Activated CD8-positive, alpha-beta T cell treated with anti-CD3 and anti-CD28 coated beads, Interleukin-2, amount 10 ng/mL, durations not matched to agents 7 days and 5 days (primary cell): Measurements from ENCODE around the gene MYL9. TPM values are rescaled to one million over a fixed set of nuclear protein-coding genes. Genes with fewer than 3 reads are reported as not detected.
A peak's percentile ranks its signal among the peaks of the same experiment; 100 is the strongest.

Experiments used
- ATAC-seq: fragments of 150-1000 bp; cut with Tn5 transposase; one replicate; pipeline ENCODE4 v1.10.0; 2021; ENCODE audit warnings: moderate library complexity
- CTCF ChIA-PET: fragments of 350-600 bp; sonication (Branson Sonifier 250); formaldehyde crosslinking; loops from one replicate; lab custom pipeline; 2021; ENCODE audit warnings: antibody characterized with exemption; lab: Charles Lee
- POLR2A ChIA-PET: fragments of 350-600 bp; sonication (Branson Sonifier 250); formaldehyde crosslinking; loops from one replicate; lab custom pipeline; 2021; ENCODE audit warnings: antibody characterized with exemption; lab: Charles Lee
- DNase-seq: peaks from one replicate; pipeline ENCODE4 v3.0.0-alpha.2; 2020
- H3K27ac Mint-ChIP-seq: one replicate; pipeline ENCODE4 v1.8.0; 2021; ENCODE audit warnings: mild to moderate bottlenecking, mixed read lengths
- H3K27me3 Mint-ChIP-seq: one replicate; pipeline ENCODE4 v1.8.0; 2021; ENCODE audit warnings: low read depth, mixed read lengths
- H3K36me3 Mint-ChIP-seq: one replicate; pipeline ENCODE4 v1.8.0; 2021; ENCODE audit warnings: low read depth, mixed read lengths
- H3K4me1 Mint-ChIP-seq: one replicate; pipeline ENCODE4 v1.8.0; 2021; ENCODE audit warnings: low read depth, mixed read lengths
- H3K4me3 Mint-ChIP-seq: one replicate; pipeline ENCODE4 v1.8.0; 2021; ENCODE audit warnings: mild to moderate bottlenecking, mixed read lengths
- H3K9me3 Mint-ChIP-seq: one replicate; pipeline ENCODE4 v1.8.0; 2022; ENCODE audit warnings: mixed read lengths; ENCODE audit not compliant: insufficient read depth
- total RNA-seq, 2 experiments: library from RNA; stranded (reverse); gene quantifications; one replicate each; pipeline ENCODE4 v1.2.3, GENCODE V29; 2021

The MYL9 gene
- under 1 TPM; 0.18 to 0.31 TPM for total RNA-seq

DNA sequence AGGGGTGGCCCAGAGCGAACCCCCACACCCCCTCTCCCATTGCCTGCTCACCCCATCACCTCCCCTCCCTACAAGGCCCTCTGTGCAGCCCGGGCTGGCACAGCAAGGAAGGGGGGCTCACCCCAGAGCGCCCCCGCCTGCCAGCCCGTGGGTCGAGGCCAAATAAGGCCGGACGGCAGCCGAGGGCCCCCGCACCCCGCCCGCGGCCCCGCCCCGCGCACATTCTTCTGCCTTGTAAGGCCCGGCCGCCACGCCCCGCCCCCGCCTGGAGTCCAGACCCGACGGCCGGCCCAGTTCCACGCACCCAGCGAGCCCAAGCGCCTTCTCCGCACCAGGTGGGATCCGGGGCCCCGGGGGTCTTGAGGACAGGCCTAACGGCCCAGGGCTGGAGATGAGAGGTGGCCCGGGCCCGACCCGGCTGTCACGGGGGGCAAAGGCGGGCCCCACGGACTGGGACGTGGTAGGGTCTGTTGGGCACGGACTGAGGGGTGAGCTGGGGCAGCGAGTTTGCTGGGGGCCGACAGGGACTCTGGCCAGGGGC is at the start of gene MYL9:
Gene MYL9 (plus strand): TSS at position 293 of the 541 bp plus-strand sequence. CDS start 3,366 bp downstream, outside the sequence.
- DNase-seq (no peak), ATAC-seq (peak; percentile 50)
- Mint-ChIP-seq H3K4me1 (peaks cover 4% of the 10 kb centered on the region), H3K4me3 (no peak within 1 kb of the TSS), H3K9me3 (no peaks in the 10 kb centered on the region), H3K27ac (no peak within 1 kb of the TSS), H3K36me3 (no peaks in the 10 kb centered on the region), H3K27me3 (no peaks in the 10 kb centered on the region)
- ChIA-PET CTCF (interaction anchor here (1.4 kb wide), 1 partner anchor 64 kb away, joined by 3 read pairs; the partner anchor contains the start of gene RAB5IF), POLR2A (no interaction called here)

DNA sequence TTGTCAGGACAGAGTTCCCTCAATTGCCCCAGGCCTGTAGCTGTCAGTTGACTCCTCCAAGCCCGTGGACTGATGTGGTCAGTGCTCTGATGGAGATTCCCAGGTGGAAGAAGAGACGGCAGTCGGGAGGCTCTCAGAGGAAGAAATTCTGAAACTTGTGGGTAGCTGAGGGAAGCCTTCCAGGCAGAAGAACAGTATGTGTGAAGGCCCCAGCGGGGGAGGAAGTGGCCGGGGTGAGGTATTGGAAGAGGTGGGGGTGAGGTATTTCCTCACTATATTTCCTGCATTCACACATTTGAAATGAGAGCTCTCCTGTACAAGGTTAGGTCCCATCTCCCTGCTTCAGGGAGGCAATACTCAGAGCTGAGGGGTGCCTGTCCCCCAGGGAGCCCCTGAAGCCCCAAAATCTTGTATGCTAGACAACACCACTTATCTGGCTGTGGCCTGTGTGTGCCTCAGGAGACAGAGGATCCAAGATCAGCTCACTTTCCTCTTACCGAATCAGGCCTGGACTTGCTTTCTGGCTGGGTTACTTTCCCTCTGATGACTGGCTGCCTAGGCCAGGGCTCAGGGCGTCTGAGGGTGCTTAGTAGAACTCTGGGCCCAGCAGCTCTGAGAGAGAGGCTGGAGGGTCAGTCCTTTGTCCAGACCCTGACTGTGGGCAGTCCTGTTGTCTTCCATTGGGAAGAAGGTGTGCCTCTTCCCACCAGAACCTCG is 49.3 kb upstream of the MYL9 start:
- DNase-seq: peak; percentile 84
- Mint-ChIP-seq H3K27me3 (no peaks in the 10 kb centered on the region), H3K4me1 (peaks cover 41% of the 10 kb centered on the region), H3K9me3 (no peaks in the 10 kb centered on the region), H3K27ac (peak overlapping the region; percentile 93), H3K4me3 (peak overlapping the region; percentile 57), H3K36me3 (peaks cover 2% of the 10 kb centered on the region)
- POLR2A ChIA-PET: interaction anchor here (0.7 to 1.6 kb wide), 9 partner anchors 8 to 538 kb away, joined by 3 to 9 read pairs (median 4); partner anchors contain the start of gene SCAND1
- peak; percentile 96 for ATAC-seq
- CTCF ChIA-PET: interaction anchor here (0.8 to 2.7 kb wide), 20 partner anchors 9 to 293 kb away, joined by 3 to 13 read pairs (median 4); no protein-coding TSS in a partner anchor

DNA sequence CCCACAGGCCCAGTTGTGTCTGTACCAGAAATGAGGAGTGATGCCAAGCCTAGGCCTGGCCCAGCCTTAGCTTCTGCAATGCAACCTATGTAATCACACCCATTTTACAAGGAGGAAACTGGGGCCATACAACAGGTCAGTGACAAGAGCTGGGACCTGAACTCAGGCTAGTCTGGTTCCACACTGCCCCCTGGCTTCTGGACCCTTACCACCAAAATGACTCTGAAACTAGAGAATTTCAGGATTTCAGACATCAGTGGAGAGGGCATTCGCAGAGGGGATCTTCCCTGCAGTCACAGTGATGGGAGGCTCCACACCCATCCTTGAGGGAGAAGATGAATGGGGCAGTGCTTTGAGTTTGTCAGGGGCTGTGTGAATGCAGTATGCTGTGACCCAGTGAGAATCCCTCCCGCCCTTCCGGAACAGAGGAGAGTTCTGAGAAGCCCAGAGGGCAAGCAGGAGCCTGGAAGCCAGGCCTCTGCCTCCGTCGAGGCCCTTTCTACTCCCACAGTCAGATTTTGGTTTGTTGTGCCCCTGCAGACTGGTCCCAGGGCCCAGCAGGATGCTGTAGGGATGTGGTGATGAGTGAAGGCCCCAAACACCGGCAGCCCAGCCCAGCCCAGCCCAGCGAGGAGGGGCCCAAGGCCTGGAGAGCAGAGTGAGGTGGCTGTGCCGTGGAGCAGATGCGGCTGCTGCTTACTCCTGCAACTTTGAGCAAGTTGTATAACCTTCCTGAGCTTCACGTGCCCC is 48.1 kb upstream of the MYL9 start:
- POLR2A ChIA-PET: interaction anchor here (0.8 kb wide), 1 partner anchor 95 kb away, joined by 3 read pairs; no protein-coding TSS in a partner anchor
- no peaks in the 10 kb centered on the region for H3K9me3 Mint-ChIP-seq
- H3K27me3 Mint-ChIP-seq: no peaks in the 10 kb centered on the region
- peak overlapping the region; percentile 93 for H3K27ac Mint-ChIP-seq
- peaks cover 41% of the 10 kb centered on the region for H3K4me1 Mint-ChIP-seq
- CTCF ChIA-PET: interaction anchor here (1.1 to 2.7 kb wide), 9 partner anchors 11 to 291 kb away, joined by 3 to 13 read pairs (median 6); no protein-coding TSS in a partner anchor
- ATAC-seq (no peak), DNase-seq (peak; percentile 44)
- H3K4me3 Mint-ChIP-seq: no peak overlapping the region
- peaks cover 4% of the 10 kb centered on the region for H3K36me3 Mint-ChIP-seq

DNA sequence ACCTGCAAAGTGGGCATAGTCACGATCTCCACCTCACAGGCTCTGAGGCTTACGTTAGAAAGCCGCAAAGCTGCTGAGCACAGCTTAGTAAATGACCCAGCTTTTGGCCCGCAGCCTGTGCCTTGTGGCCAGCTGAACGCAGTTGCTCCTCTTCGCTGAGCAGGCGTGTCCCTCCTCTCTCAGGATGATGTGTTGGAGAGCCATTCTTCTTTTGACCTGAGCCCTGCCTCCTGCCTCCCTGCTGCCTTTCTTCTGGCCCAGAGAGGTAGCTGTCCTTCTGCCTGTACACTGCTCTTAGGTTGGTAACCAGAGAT is 47.6 kb upstream of the MYL9 start:
- ChIA-PET POLR2A (no interaction called here), CTCF (interaction anchor here (2.1 to 2.7 kb wide), 2 partner anchors 54 to 291 kb away, joined by 7 to 13 read pairs; no protein-coding TSS in a partner anchor)
- DNase-seq: no peak
- Mint-ChIP-seq H3K27me3 (no peaks in the 10 kb centered on the region), H3K9me3 (no peaks in the 10 kb centered on the region), H3K27ac (peak overlapping the region; percentile 18), H3K36me3 (peaks cover 4% of the 10 kb centered on the region), H3K4me3 (no peak overlapping the region), H3K4me1 (peaks cover 41% of the 10 kb centered on the region)
- ATAC-seq: no peak

DNA sequence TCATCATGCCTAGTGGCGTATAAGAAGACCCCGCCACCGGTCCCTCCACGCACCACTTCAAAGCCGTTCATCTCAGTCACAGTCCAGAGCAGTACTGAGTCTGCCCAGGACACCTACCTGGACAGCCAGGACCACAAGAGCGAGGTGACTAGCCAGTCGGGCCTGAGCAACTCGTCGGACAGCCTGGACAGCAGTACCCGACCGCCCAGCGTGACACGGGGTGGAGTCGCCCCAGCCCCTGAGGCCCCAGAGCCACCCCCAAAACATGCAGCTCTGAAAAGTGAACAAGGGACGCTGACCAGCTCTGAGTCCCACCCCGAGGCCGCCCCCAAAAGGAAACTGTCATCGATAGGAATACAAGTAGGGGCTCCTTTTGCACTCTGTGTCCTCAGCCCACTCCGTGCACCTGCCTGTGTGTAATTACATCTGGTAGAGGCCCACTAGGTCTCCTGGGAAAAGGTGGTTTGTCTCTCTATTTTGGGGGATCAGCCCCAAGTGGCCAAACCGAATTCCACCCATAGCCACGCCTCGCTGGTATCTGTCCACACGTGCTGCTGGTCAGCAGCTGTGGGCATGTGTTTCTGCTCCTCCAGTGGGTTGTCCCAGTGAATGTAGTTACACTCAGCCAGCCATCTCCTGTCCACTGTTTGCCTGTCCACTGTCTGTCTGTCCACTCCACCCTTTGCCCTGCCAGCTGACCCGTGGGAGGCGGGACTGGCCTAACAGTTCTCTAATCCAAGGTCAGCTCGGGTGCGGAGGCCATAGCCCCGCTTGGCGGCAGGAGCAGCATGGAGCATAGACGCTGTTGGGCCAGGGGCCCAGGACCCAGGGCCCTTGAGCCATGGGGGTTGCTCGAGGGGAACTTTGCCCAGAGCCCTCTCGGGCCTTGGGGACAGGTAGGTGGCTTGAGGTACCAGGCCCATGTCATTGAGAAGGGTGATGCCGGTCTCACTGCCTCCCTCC is 44.3 kb upstream of the MYL9 start:
- Mint-ChIP-seq H3K9me3 (no peaks in the 10 kb centered on the region), H3K4me1 (peaks cover 21% of the 10 kb centered on the region), H3K4me3 (no peak overlapping the region), H3K27me3 (no peaks in the 10 kb centered on the region), H3K36me3 (peaks cover 6% of the 10 kb centered on the region), H3K27ac (no peak overlapping the region)
- DNase-seq (no peak), ATAC-seq (no peak)
- ChIA-PET POLR2A (no interaction called here), CTCF (no interaction called here)

DNA sequence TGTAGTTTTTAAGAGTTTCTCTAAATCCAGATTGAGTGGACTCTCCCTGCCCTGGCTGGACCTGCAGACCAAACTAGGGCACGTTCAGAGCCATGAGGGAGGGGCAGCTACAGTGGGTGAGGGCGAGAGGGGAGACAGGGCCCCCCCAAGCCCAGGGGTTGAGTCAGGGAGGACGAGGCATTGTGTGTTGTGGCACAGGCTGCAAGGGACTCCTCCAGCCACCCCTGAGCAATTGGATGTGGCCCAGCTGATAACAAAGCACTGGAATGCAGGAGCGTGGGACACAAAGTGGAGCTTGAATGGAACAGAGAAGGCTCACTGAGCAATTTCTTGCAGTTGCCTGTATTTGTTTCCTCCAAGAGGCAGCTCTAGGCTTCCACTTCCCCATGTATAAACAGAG is 43.5 kb upstream of the MYL9 start:
- Mint-ChIP-seq H3K36me3 (peaks cover 6% of the 10 kb centered on the region), H3K27ac (no peak overlapping the region), H3K27me3 (no peaks in the 10 kb centered on the region), H3K4me3 (no peak overlapping the region), H3K9me3 (no peaks in the 10 kb centered on the region), H3K4me1 (peaks cover 13% of the 10 kb centered on the region)
- POLR2A ChIA-PET: no interaction called here
- CTCF ChIA-PET: no interaction called here
- ATAC-seq (no peak), DNase-seq (no peak)

DNA sequence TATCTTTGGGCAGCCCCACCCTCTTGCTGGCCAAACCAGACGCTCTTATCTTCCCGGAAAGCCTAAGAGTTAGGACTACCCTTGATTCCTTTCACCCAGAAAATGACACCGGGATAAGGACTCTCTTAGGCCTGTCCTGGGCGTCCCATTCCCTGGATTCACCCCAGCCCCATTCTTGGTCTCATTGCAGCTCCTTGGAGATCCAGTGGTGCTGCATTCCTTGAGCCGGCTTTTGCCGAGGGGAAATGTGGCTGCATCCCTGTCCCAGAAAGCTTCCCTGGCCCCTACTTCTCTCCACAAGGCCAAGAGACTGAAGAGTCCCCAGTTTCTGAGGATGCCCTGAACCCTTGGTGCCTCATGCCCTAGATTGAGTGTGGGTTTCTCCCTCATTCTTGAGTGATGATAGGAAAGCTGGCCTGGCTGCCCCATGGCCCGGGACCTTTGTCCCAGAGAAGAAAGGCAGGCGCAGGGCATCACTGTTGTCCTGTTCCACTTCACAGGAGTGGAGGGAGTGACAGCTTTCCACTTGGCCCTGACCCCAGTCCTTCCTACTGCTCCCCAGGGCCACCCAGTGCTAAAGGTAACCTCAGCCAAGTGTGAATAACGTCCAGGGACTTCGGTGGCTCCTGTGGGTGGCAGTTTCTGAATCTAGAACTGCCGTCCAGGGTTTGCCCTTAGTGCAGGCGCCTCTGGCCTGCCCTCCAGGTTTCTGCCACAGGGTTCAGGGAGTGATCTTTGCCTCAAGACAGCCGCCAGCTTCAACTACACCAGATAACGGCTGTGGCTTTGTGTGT is 42.7 kb upstream of the MYL9 start:
- ATAC-seq (no peak), DNase-seq (no peak)
- Mint-ChIP-seq H3K27ac (no peak overlapping the region), H3K36me3 (peaks cover 6% of the 10 kb centered on the region), H3K27me3 (no peaks in the 10 kb centered on the region), H3K4me3 (no peak overlapping the region), H3K4me1 (peaks cover 5% of the 10 kb centered on the region), H3K9me3 (no peaks in the 10 kb centered on the region)
- POLR2A ChIA-PET: no interaction called here
- CTCF ChIA-PET: no interaction called here

DNA sequence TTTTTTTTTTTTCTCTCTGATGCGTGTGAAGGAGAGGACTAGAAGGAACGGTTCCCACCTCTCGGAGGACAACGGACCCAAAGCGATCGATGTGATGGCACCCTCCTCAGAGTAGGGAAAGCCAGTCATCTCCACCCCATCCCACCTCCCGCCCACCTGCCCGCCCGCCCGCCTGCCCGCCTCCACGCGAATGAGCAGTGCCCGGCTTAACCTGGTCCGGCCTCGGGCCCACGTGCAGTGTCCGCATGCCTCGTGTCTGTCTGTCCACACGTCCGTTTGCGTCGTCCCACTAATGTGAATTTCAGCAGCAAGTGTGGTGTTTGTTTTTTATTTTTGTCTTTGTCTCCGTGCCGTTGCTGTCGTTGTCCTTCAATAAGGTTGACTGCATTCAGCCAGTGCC is 42.1 kb upstream of the MYL9 start:
- Mint-ChIP-seq H3K36me3 (peaks cover 6% of the 10 kb centered on the region), H3K27me3 (no peaks in the 10 kb centered on the region), H3K4me1 (no peaks in the 10 kb centered on the region), H3K9me3 (no peaks in the 10 kb centered on the region), H3K27ac (no peak overlapping the region), H3K4me3 (no peak overlapping the region)
- CTCF ChIA-PET: no interaction called here
- DNase-seq: no peak
- no peak for ATAC-seq
- POLR2A ChIA-PET: no interaction called here

DNA sequence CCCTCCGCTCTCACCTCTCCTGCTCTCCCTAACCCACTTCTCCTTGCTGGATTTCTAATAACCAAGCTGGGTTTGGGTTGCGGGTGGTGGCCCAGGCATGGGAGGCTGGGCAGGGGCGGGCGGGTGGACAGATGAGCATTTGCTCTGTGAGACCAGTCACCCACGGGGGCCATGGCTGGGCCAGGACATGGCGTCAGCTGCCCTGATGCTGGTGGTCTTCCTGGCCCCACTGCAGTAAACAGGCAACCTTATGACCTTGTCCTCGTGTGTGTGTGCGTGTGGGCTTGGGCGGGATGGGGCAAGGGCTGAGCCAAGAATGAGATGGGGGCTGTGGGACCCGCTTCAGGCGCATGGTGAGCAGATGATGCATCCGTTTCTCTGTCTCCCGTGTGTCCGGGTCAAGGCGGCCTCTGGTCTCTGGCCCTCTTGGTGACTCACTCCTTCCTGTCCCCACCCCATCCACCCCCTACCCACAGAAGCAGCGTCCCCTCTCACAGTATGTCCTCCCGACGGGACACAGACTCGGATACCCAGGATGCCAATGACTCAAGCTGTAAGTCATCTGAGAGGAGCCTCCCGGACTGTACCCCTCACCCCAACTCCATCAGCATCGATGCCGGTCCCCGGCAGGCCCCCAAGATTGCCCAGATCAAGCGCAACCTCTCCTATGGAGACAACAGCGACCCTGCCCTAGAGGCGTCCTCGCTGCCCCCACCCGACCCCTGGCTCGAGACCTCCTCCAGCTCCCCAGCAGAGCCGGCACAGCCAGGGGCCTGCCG is 41.4 kb upstream of the MYL9 start:
- ChIA-PET CTCF (interaction anchor here (1.1 kb wide), 1 partner anchor 359 kb away, joined by 3 read pairs; no protein-coding TSS in a partner anchor), POLR2A (interaction anchor here (0.8 to 0.9 kb wide), 2 partner anchors 8 to 27 kb away, joined by 3 read pairs; no protein-coding TSS in a partner anchor)
- ATAC-seq (no peak), DNase-seq (no peak)
- peaks cover 6% of the 10 kb centered on the region for H3K36me3 Mint-ChIP-seq
- H3K9me3 Mint-ChIP-seq: no peaks in the 10 kb centered on the region
- H3K4me1 Mint-ChIP-seq: no peaks in the 10 kb centered on the region
- H3K27me3 Mint-ChIP-seq: no peaks in the 10 kb centered on the region
- no peak overlapping the region for H3K27ac Mint-ChIP-seq
- H3K4me3 Mint-ChIP-seq: no peak overlapping the region
